Ishikawa (cell line): ENCODE data around the gene DYRK1A.

Source experiments
- CEBPB ChIP-seq: IDR thresholded peaks from 2 replicates; pipeline ENCODE4 v1.6.1; 2012
- CREB1 ChIP-seq: IDR thresholded peaks from 2 replicates; pipeline ENCODE4 v1.6.1; 2012; ENCODE audit warnings: low read depth
- EGR1 ChIP-seq: IDR thresholded peaks from 2 replicates; pipeline ENCODE4 v1.6.1; 2012
- EP300 ChIP-seq: IDR thresholded peaks from 2 replicates; pipeline ENCODE4 v1.6.1; 2012; ENCODE audit warnings: borderline replicate concordance
- MAX ChIP-seq: IDR thresholded peaks from 2 replicates; pipeline ENCODE4 v1.6.1; 2012
- NFIC ChIP-seq: IDR thresholded peaks from 2 replicates; pipeline ENCODE4 v1.6.1; 2012
- RAD21 ChIP-seq: IDR thresholded peaks from 2 replicates; pipeline ENCODE4 v1.6.1; 2012; ENCODE audit warnings: low read depth
- TAF1 ChIP-seq: IDR thresholded peaks from 2 replicates; pipeline ENCODE4 v1.6.1; 2012; ENCODE audit warnings: low read depth, mild to moderate bottlenecking
- TCF12 ChIP-seq: IDR thresholded peaks from 2 replicates; pipeline ENCODE4 v1.6.1; 2012; ENCODE audit warnings: low read depth
- TEAD4 ChIP-seq: IDR thresholded peaks from 2 replicates; pipeline ENCODE4 v1.6.1; 2012
- YY1 ChIP-seq: IDR thresholded peaks from 2 replicates; pipeline ENCODE4 v1.6.1; 2012; ENCODE audit warnings: low read depth

- no peak for TF ChIP-seq MAX
- TF ChIP-seq RAD21 = no peak
- TF ChIP-seq TCF12 = no peak
- no peak for TF ChIP-seq NFIC
- no peak for TF ChIP-seq TAF1
- TF ChIP-seq EP300 = no peak
- TF ChIP-seq EGR1 = no peak
- no peak for TF ChIP-seq TEAD4
- no peak for TF ChIP-seq YY1
- no peak for TF ChIP-seq CREB1
- TF ChIP-seq CEBPB = no peak
These were observed 77.1 kb downstream of the DYRK1A start for GRCh38 chr21:37443683-37444082.
